ENCODE measurements around the gene SENP1.

DNA sequence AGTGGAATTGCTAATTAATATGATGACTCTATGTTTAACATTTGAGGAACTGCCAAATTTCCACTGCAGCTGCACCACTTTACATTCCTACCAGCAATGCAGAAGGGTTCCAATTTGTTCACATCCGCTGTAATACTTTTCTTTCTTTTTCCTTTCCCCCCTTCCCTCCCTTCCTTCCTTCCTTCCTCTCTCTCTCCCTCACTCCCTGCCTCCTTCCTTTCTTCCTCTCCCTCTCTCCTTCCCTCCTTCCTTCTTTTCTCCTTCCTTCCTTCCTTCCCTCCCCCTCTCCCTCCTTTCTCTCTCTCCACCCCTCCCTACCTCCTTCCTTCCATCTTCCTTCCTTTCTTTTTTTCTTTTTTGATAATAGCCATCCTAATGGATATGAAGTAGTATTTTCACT, 10.1 kb upstream of the SENP1 start:
- TF ChIP-seq CTCF (IDR thresholded peaks at IDR 0.05), result no peak
- no peak for TF ChIP-seq EP300 (IDR thresholded peaks at IDR 0.05)
- TF ChIP-seq POLR2A (IDR thresholded peaks at IDR 0.05), result no peak
- TF ChIP-seq POLR2AphosphoS5 (IDR thresholded peaks at IDR 0.05), result no peak
